Panc1 (cell line): ENCODE results near the gene ZNF468. TPM values are rescaled to one million over a fixed set of nuclear protein-coding genes. Genes with fewer than 3 reads are reported as not detected.
A peak's percentile ranks its signal among the peaks of the same experiment; 100 is the strongest.
"Not testable (repeated sequence)": the region's sequence is repeated elsewhere in the genome, so short reads cannot be mapped to it uniquely, and the experiment has no call there.

Experiments used
- ATAC-seq: fragments of 200-7000 bp; cut with Tn5 transposase; 2 replicates; pipeline ENCODE4 v1.9.1; 2020; ENCODE audit warnings: mild to moderate bottlenecking, moderate library complexity
- BruUV-seq: library from RNA; stranded (reverse); fragments of 400-500 nt; replicated peaks from 2 replicates; lab custom pipeline; 2021; lab: Mats Ljungman, UMichigan
- CTCF ChIA-PET: fragments of 300-600 bp; sonication (Branson Sonifier 250); formaldehyde crosslinking; loops from one replicate; lab custom pipeline; 2022; ENCODE audit warnings: antibody characterized with exemption; lab: Charles Lee
- POLR2A ChIA-PET: fragments of 300-600 bp; sonication (Branson Sonifier 250); formaldehyde crosslinking; loops from one replicate; lab custom pipeline; 2022; ENCODE audit warnings: antibody characterized with exemption; lab: Charles Lee
- DNase-seq: peaks from one replicate; pipeline ENCODE4 v3.0.0-alpha.2; 2010; ENCODE audit warnings: low read depth, low spot score
- H3K27ac ChIP-seq: 2 replicates; pipeline ENCODE4 v1.5.1; 2011; ENCODE audit warnings: mild to moderate bottlenecking, low read length, inconsistent platforms
- H3K27me3 ChIP-seq: fragments of 200-500 bp; sonication (Bioruptor generic); 2 replicates; pipeline ENCODE4 v1.6.0; 2014; ENCODE audit warnings: low read length, inconsistent platforms; ENCODE audit not compliant: control insufficient read depth, insufficient read depth
- H3K36me3 ChIP-seq: fragments of 200-500 bp; sonication (Bioruptor generic); 2 replicates; pipeline ENCODE4 v1.5.1; 2014; ENCODE audit warnings: inconsistent platforms, mild to moderate bottlenecking, low read length, moderate library complexity; ENCODE audit not compliant: control insufficient read depth, insufficient read depth
- H3K4me1 ChIP-seq: 2 replicates; pipeline ENCODE4 v1.5.1; 2011; ENCODE audit warnings: inconsistent platforms, mild to moderate bottlenecking, low read length, moderate library complexity; ENCODE audit not compliant: control insufficient read depth, insufficient read depth
- H3K4me3 ChIP-seq, 2 experiments: 2 replicates each; pipeline ENCODE4 v1.5.1; 2011 to 2012; ENCODE audit warnings: low read depth in 2 of 2, low read length in 2 of 2, mild to moderate bottlenecking in 2 of 2, inconsistent platforms in 1 of 2, moderate library complexity in 1 of 2
- H3K9me3 ChIP-seq: fragments of 200-500 bp; sonication (Bioruptor generic); 2 replicates; pipeline ENCODE4 v1.5.1; 2014; ENCODE audit warnings: low read depth, mild to moderate bottlenecking, inconsistent platforms, low read length, moderate library complexity; ENCODE audit not compliant: control insufficient read depth, insufficient read depth
- CTCF ChIP-seq: fragments of 450-650 bp; IDR thresholded peaks from 2 replicates; pipeline ENCODE4 v1.5.1; 2017; ENCODE audit warnings: mild to moderate bottlenecking
- POLR2AphosphoS5 ChIP-seq: IDR thresholded peaks from 2 replicates; pipeline ENCODE4 v1.6.1; 2012; ENCODE audit warnings: mild to moderate bottlenecking, low read depth, low read length, moderate library complexity
- SIN3A ChIP-seq: IDR thresholded peaks from 2 replicates; pipeline ENCODE4 v1.6.1; 2012; ENCODE audit warnings: low read depth, mild to moderate bottlenecking, low read length, moderate library complexity, borderline replicate concordance; ENCODE audit not compliant: insufficient read depth
- TCF7L2 ChIP-seq: IDR thresholded peaks from 2 replicates; pipeline ENCODE4 v1.6.1; 2011; ENCODE audit warnings: mild to moderate bottlenecking, low read depth, low read length, inconsistent platforms
- in situ Hi-C: cut with HindIII; loops from 2 replicates; pipeline ENCODE4 v1.10.0; 2016; ENCODE audit warnings: low sequenced_read_pairs, low pct_unique_long_range_greater_than_20kb
- intact Hi-C: fragments of 100-400 bp; cut with micrococcal nuclease; formaldehyde crosslinking; loops from one replicate; pipeline ENCODE4 v1.10.0; 2022; ENCODE audit not compliant: unreplicated experiment
- total RNA-seq: library from RNA; stranded (reverse); gene quantifications from one replicate; pipeline ENCODE4 v1.2.1, GENCODE V29; 2021; ENCODE audit not compliant: unreplicated experiment
- TF ChIP-seq, protein P1 (sequence below), 2 experiments: IDR thresholded peaks; 2 replicates each; pipeline ENCODE4 v1.6.1; 2011 to 2012; ENCODE audit warnings: low read depth in 2 of 2, control low read depth in 1 of 2, low read length in 1 of 2, mild to moderate bottlenecking in 1 of 2, moderate library complexity in 1 of 2; ENCODE audit not compliant: insufficient read depth in 1 of 2

Gene ZNF468
- total RNA-seq, 1 experiment from 2014 or later = 27.5 TPM

GRCh38 chr19:52898596-52898995 is 41.2 kb upstream of the ZNF468 start:
- H3K9me3 ChIP-seq, H3K27ac ChIP-seq, CTCF ChIA-PET, H3K4me3 ChIP-seq, ATAC-seq, H3K36me3 ChIP-seq, DNase-seq, BruUV-seq, intact Hi-C loops, H3K27me3 ChIP-seq, H3K4me1 ChIP-seq, in situ Hi-C loops: not testable (repeated sequence)
- POLR2A ChIA-PET = interaction anchor here (0.6 kb wide), 1 partner anchor 372 kb away, joined by 8 read pairs; no protein-coding TSS in a partner anchor

GRCh38 chr19:52898101-52898500 is 40.7 kb upstream of the ZNF468 start:
- intact Hi-C loops = no loop called here
- no peaks in the 10 kb centered on the region for H3K27me3 ChIP-seq
- in situ Hi-C loops = no loop called here
- BruUV-seq = TSS peak; percentile 85
- peaks cover 4% of the 10 kb centered on the region; the same call in 1 of the 2 replicates for H3K4me1 ChIP-seq
- CTCF ChIA-PET = no interaction called here
- no peaks in the 10 kb centered on the region; the same call in 1 of the 2 replicates for H3K36me3 ChIP-seq
- POLR2A ChIA-PET = interaction anchor here (0.6 kb wide), 1 partner anchor 371 kb away, joined by 8 read pairs; no protein-coding TSS in a partner anchor
- no peaks in the 10 kb centered on the region for H3K9me3 ChIP-seq
- no peak for DNase-seq
- H3K4me3 ChIP-seq = peak overlapping the region; percentile 73 to 87; a peak in 3 of 4 replicates
- no peak for ATAC-seq
- TF ChIP-seq, protein P1, sequence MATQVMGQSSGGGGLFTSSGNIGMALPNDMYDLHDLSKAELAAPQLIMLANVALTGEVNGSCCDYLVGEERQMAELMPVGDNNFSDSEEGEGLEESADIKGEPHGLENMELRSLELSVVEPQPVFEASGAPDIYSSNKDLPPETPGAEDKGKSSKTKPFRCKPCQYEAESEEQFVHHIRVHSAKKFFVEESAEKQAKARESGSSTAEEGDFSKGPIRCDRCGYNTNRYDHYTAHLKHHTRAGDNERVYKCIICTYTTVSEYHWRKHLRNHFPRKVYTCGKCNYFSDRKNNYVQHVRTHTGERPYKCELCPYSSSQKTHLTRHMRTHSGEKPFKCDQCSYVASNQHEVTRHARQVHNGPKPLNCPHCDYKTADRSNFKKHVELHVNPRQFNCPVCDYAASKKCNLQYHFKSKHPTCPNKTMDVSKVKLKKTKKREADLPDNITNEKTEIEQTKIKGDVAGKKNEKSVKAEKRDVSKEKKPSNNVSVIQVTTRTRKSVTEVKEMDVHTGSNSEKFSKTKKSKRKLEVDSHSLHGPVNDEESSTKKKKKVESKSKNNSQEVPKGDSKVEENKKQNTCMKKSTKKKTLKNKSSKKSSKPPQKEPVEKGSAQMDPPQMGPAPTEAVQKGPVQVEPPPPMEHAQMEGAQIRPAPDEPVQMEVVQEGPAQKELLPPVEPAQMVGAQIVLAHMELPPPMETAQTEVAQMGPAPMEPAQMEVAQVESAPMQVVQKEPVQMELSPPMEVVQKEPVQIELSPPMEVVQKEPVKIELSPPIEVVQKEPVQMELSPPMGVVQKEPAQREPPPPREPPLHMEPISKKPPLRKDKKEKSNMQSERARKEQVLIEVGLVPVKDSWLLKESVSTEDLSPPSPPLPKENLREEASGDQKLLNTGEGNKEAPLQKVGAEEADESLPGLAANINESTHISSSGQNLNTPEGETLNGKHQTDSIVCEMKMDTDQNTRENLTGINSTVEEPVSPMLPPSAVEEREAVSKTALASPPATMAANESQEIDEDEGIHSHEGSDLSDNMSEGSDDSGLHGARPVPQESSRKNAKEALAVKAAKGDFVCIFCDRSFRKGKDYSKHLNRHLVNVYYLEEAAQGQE (IDR thresholded peaks at IDR 0.05; ENCODE audit: insufficient read depth in 1 of 2, low read depth in 2 of 2, low read length in 1 of 2) = no peak
- TF ChIP-seq TCF7L2 (no peak), SIN3A (no peak), CTCF (no peak), POLR2AphosphoS5 (no peak)
- peak overlapping the region; percentile 74 for H3K27ac ChIP-seq

- intact Hi-C loops (no loop called here), in situ Hi-C loops (no loop called here)
- peak within 1 kb of the TSS; percentile 73 to 87 for H3K4me3 ChIP-seq
- no peaks in the 10 kb centered on the region for H3K9me3 ChIP-seq
- ATAC-seq (peak; percentile 99), DNase-seq (peak; percentile 62)
- BruUV-seq = TSS peak; percentile 81
- peak within 1 kb of the TSS; percentile 89 for H3K27ac ChIP-seq
- no peaks in the 10 kb centered on the region for H3K27me3 ChIP-seq
- peak; percentile 83 for TF ChIP-seq POLR2AphosphoS5
- TF ChIP-seq CTCF = no peak
- H3K4me1 ChIP-seq = peaks cover 4% of the 10 kb centered on the region; the same call in 1 of the 2 replicates
- ChIA-PET CTCF (no interaction called here), POLR2A (no interaction called here)
- no peaks in the 10 kb centered on the region; the same call in 1 of the 2 replicates for H3K36me3 ChIP-seq
These were observed 39.9 kb upstream of the ZNF468 start, which contains the start of gene ZNF320 for GRCh38 chr19:52897138-52897935. Gene ZNF320, minus strand, starts transcription at chr19:52897635. Its CDS starts 7,380 bp downstream, at chr19:52890255.
